Lung (tissue), 12 donors: ENCODE data around the gene RXFP4. TPM values are rescaled to one million over a fixed set of nuclear protein-coding genes. Genes with fewer than 3 reads are reported as not detected.

Experiments used
- ATAC-seq: fragments of 200-7000 bp; cut with Tn5 transposase; one replicate; pipeline ENCODE4 v1.9.1; 2020; ENCODE audit warnings: moderate number of reproducible peaks; ENCODE audit not compliant: insufficient read depth, low FRiP score
- DNase-seq, 3 donors: peaks; one replicate each; pipeline ENCODE4 v3.0.0-alpha.2; 2013 to 2017
- H3K27ac ChIP-seq, 2 donors: one replicate each; pipeline ENCODE4 v1.5.1; 2013; ENCODE audit warnings: mild to moderate bottlenecking in 2 of 2, moderate library complexity in 2 of 2, control low read depth in 1 of 2, inconsistent platforms in 1 of 2, low read depth in 1 of 2, low read length in 1 of 2
- H3K27me3 ChIP-seq, 3 donors: one replicate each; pipeline ENCODE4 v1.5.1; 2013; ENCODE audit warnings: low read length in 2 of 3; ENCODE audit not compliant: control insufficient read depth in 3 of 3, insufficient read depth in 3 of 3
- H3K36me3 ChIP-seq, 4 donors: one replicate each; pipeline ENCODE4 v1.5.1; 2013; ENCODE audit warnings: low read length in 4 of 4, mild to moderate bottlenecking in 1 of 4, moderate library complexity in 1 of 4; ENCODE audit not compliant: control insufficient read depth in 4 of 4, insufficient read depth in 4 of 4
- H3K4me1 ChIP-seq, 5 donors: one replicate each; pipeline ENCODE4 v1.5.1; 2013; ENCODE audit warnings: low read length in 5 of 5, mild to moderate bottlenecking in 2 of 5, moderate library complexity in 1 of 5; ENCODE audit not compliant: control insufficient read depth in 5 of 5, insufficient read depth in 5 of 5
- H3K4me3 ChIP-seq: one replicate; pipeline ENCODE4 v1.5.1; 2013; ENCODE audit warnings: mild to moderate bottlenecking, control low read depth, moderate library complexity
- H3K9ac ChIP-seq, 2 donors: one replicate each; pipeline ENCODE4 v1.5.1; 2013; ENCODE audit warnings: low read length in 2 of 2, control low read depth in 1 of 2; ENCODE audit not compliant: insufficient read depth in 1 of 2
- H3K9me3 ChIP-seq, 4 donors: one replicate each; pipeline ENCODE4 v1.5.1; 2013; ENCODE audit warnings: low read length in 3 of 4, mild to moderate bottlenecking in 1 of 4, moderate library complexity in 1 of 4; ENCODE audit not compliant: control insufficient read depth in 4 of 4, insufficient read depth in 3 of 4
- CTCF ChIP-seq: IDR thresholded peaks from 2 replicates; pipeline ENCODE4 v1.5.1; 2012; ENCODE audit warnings: mild to moderate bottlenecking; ENCODE audit errors: control extremely low read depth, extremely low read depth
- WGBS, 2 donors: extraction: QIAGEN DNeasy Blood & Tissue Kit; methylation state at CpG; one replicate each; pipeline ENCODE4 v1.1.7; 2013; 5-methylcytosine and 5-hydroxymethylcytosine counted together
- polyA plus RNA-seq, 2 donors: library from polyadenylated mRNA; stranded (reverse); fragments of 200-250 nt; gene quantifications; one replicate each; pipeline ENCODE4 v1.2.1, GENCODE V29; 2013
- total RNA-seq, 2 donors: library from RNA; depleted of rRNA in 1 of 2; stranded (reverse); fragments of >200 nt in 1 of 2; gene quantifications; one replicate each; pipeline ENCODE4 v1.2.1, GENCODE V29; 2014 to 2021
- donor health status: control.
- donor health status: control.
- donor health status: Bipolar disorder and iron deficiency.
- donor health status: healthy.
- donor health status: DM: yes; HTN: yes; CAD: no.

The RXFP4 gene
- total and polyA plus RNA-seq, 4 donors = 0.05 to 0.20 TPM; not detected in 2

- ATAC-seq (no peak), DNase-seq (no peak)
- Histone ChIP-seq H3K4me1 (peaks cover 0 to 10% (median 8%) of the 10 kb centered on the region in 5 donors), H3K36me3 (peaks cover 9 to 45% (median 29%) of the 10 kb centered on the region in 4 donors), H3K4me3 (no peak overlapping the region), H3K27ac (peak overlapping the region in 1 of 2 donors; percentile 35), H3K27me3 (no peaks in the 10 kb centered on the region), H3K9me3 (no peaks in the 10 kb centered on the region), H3K9ac (no peak overlapping the region)
- no peak for TF ChIP-seq CTCF
- WGBS, 2 donors = 66 to 73% methylated on average over 8 of the region's 8 CpGs
Measured at GRCh38 chr1:155946633-155947219, 5.3 kb downstream of the RXFP4 start.

GRCh38 chr1:155947292-155947691, 5.9 kb downstream of the RXFP4 start:
- WGBS, 2 donors = 69 to 79% methylated on average over 4 of the region's 4 CpGs
- peaks cover 0 to 4% (median 3%) of the 10 kb centered on the region in 5 donors for H3K4me1 ChIP-seq

GRCh38 chr1:155947741-155948140, 6.3 kb downstream of the RXFP4 start:
- peaks cover 0 to 4% (median 0%) of the 10 kb centered on the region in 5 donors for H3K4me1 ChIP-seq
- H3K27me3 ChIP-seq = no peaks in the 10 kb centered on the region
- TF ChIP-seq CTCF = no peak
- DNase-seq = no peak
- H3K4me3 ChIP-seq = no peak overlapping the region
- no peak for ATAC-seq
- no peaks in the 10 kb centered on the region for H3K9me3 ChIP-seq
- WGBS, 2 donors = 90 to 91% methylated on average over 8 of the region's 8 CpGs
- H3K36me3 ChIP-seq = peaks cover 13 to 55% (median 38%) of the 10 kb centered on the region in 4 donors
- no peak overlapping the region for H3K27ac ChIP-seq
- H3K9ac ChIP-seq = no peak overlapping the region

More at GRCh38 chr1:155947292-155947691, 5.9 kb downstream of the RXFP4 start:
- Histone ChIP-seq H3K9ac (no peak overlapping the region), H3K27me3 (no peaks in the 10 kb centered on the region), H3K27ac (no peak overlapping the region), H3K4me3 (no peak overlapping the region), H3K9me3 (no peaks in the 10 kb centered on the region), H3K36me3 (peaks cover 13 to 51% (median 34%) of the 10 kb centered on the region in 4 donors)
- DNase-seq = no peak
- no peak for ATAC-seq
- TF ChIP-seq CTCF = no peak

GRCh38 chr1:155950829-155951228, 9.4 kb downstream of the RXFP4 start:
- Histone ChIP-seq H3K4me3 (no peak overlapping the region), H3K27me3 (no peaks in the 10 kb centered on the region), H3K9ac (no peak overlapping the region), H3K9me3 (no peaks in the 10 kb centered on the region), H3K36me3 (peaks cover 19 to 62% (median 56%) of the 10 kb centered on the region in 4 donors), H3K27ac (no peak overlapping the region), H3K4me1 (no peaks in the 10 kb centered on the region)
- no peak for ATAC-seq
- DNase-seq = no peak
- 96 to 97% methylated on average over 27 of the region's 27 CpGs for WGBS, 2 donors
- no peak for TF ChIP-seq CTCF
